ENCODE measurements around the gene PER2. TPM values are rescaled to one million over a fixed set of nuclear protein-coding genes. Genes with fewer than 3 reads are reported as not detected.
A peak's percentile ranks its signal among the peaks of the same experiment; 100 is the strongest.

PER2 gene
- total RNA-seq, 1 experiment from 2014 or later = 3.7 TPM

- no peak for DNase-seq (ENCODE audit: low read depth)
These were observed 19.8 kb upstream of the PER2 start for GRCh38 chr2:238308177-238308576.

- DNase-seq (ENCODE audit: low read depth) = no peak
These were observed 18.2 kb upstream of the PER2 start for GRCh38 chr2:238306672-238306998.

DNA sequence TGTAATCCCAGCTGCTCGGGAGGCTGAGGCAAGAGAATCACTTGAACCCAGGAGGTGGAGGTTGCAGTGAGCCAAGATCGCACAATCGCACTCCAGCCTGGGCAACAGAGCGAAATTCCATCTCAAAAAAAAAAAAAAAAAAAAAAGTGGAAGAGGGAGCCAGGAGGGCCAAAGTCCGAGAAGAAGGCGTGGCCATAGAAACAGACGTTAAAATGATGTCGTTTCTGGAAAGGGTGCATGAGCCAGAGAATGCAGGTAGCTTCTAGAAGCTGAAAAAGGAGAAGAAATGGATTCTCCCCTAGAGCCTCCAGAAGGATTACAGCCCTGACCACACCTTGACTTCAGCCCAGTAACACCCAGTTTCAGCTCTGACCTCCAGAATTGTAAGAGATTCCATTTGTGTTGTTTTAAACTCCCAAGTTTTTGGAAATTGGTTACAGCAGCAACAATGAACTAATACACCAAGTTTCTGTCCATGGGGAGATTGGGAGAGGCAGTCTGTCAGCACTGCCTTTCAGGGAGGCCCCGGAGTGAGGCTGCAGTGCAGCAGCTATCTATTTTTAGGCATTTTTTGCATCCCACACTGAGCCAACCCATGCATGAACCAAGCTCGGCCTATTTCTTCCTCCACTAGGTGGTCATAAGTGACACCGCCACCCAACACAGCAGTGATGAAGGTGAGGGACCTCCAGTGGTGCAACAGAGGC, 17.7 kb upstream of the PER2 start:
- no peak for DNase-seq (ENCODE audit: low read depth)

- DNase-seq (ENCODE audit: low read depth) = no peak
These were observed 16.9 kb upstream of the PER2 start for GRCh38 chr2:238305092-238305862.

- no peak for DNase-seq (ENCODE audit: low read depth)
These were observed 15.7 kb upstream of the PER2 start for GRCh38 chr2:238304116-238304515.

DNA sequence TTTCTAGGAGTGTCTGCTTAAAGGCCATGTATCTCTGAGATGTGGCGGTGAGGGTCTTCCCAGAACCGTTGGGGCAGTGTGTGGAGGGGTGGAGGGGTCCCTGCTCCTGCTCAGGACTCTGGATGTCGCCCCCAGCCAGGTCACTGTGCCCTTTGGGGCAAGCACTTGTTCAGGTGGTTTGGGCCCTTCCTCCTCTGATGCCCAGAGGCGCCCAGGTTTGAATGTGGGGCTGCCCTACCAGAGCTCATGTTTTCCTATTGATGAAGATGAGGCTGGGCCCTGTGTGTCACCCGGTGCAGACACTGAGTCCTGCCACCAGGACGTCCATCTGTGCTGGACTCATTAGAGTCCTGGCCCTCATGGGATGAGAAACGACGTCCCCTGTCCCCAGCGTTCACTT, 14.3 kb upstream of the PER2 start:
- DNase-seq (ENCODE audit: low read depth) = no peak

GRCh38 chr2:238302087-238302486, 13.7 kb upstream of the PER2 start:
- no peak for DNase-seq (ENCODE audit: low read depth)

DNA sequence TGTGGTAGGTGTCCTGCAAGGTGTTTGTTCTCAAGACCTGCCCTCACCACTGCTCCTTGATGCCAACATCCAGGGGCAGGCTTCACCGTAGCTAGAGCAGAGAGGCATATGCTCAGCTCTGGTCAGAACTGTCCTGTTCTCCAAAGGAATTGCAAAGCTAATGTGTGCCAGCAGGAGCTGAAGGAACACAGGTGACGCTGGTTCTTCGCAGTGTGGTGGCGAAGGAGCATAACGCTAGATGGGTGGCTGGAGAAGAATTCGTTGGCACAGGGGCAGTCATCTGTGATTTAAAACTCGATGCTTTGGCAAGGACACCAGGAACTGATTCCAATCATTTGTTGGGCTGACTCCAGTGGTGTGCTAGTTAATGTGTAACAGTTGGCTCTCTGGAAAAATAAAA, 11.4 kb upstream of the PER2 start:
- no peak for DNase-seq (ENCODE audit: low read depth)

DNA sequence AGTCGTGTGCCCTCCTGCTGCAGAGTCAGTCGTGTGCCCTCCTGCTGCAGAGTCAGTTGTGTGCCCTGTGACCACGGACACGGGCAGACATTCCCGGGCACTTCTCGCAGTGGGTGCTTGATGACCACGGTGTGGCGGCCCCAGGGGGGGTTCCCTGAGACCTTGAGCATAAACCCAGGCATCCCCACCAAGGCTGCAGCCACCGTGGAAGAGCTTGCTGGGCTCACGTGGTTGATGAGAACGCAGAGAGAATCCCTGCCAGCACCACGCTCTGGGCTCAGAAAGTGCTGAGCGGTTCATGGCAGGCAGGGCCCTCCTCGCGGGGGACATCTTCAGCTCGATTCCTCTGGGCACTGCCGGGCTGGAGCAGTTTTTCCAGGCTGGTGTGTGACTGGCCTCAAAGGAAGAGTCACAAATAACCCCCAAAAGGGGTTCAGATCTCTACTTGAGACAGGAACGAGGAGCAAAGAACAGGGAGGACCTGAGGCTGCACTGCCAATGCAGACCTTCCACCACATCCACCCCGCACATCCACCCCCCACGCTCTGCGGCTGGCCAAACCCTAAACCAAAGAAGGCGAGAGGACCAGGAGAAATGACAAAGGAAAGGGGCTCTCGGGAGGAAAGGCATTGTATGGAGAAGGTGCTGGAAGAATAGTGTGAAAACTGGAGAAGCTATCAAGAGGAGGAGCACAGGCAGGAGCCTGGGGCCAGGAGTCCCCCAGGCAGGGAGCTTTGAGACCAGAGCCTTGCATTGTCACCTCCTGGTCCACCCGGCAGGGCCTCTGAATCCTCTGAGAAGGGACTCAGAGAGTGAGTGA, 8.4 kb upstream of the PER2 start:
- DNase-seq (ENCODE audit: low read depth) = no peak

DNA sequence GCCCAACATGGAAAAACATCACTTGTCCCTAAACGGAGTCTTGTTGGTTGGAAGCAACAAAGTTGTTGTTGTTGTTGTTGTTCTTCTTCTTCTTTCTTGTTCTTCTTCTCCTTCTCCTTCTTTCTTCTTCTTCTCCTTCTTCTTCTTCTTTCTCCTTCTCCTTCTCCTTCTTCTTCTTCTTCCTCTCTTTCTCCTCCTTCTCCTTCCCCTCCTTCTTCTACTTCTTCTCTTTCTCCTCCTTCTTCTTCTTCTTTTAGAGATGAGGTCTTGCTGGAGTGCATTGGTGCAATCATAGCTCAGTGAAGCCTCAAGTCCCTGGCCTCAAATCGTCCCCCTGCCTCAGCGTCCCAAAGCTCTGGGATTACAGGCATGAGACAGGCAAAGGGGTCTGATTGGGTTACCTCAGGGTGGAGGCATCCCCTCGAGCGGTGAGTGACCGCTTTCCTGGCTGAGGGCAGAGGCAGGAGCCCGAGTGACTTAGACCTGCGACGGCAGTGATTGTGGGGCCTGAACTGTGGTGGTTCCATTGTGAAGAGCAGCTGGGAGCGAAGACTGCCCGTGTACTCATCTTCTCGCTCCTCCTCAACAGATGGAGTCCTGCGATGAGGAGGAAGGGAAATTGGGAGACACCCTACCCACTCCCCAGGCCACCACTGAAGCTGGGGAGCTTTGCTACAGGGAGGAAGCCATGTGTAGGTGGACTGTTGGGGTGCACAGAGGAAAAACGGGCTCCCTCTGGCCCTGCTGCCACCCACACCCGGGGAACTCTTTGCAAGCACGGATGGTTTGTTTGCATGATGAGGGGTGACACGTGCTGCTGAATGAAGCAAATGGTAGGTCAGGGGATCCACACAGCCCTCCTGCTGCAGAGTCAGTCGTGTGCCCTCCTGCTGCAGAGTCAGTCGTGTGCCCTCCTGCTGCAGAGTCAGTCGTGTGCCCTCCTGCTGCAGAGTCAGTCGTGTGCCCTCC, 7.0 kb upstream of the PER2 start:
- DNase-seq (ENCODE audit: low read depth) = no peak

DNA sequence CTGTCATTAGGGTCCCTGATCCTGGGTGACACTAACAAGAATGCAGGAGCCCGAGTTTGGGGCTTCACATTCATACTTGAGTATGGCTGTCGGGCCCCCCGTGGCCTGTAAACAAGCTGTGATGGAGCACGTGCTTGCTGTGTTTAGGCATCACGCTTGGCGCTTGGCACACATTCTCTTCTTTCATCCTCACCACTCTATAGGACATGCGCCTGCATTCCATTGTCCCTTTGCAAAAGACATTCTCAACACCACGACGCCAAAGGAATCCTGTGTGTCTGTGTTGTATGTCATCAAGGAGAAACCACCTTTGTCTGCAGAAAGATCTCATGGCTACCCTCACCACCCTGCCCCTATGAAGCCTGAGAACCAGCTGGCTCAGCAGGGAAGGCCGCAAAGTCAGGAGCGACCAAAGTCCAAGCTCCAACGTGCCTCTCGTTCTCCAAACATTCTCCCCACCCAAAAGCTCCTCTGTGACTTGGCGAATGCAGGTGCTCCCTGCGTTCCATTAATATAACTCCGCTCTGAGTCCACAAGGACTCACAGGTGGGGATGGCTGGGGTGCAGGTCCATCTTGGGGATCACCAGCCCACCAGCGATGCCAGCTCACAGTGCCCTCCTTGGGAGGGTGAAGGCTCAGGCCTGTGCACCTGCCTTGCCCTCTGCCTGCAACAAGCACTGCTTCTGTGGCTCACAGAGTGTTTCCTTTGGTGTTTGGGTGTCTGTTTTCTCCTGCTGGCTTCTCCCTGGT, 6.2 kb upstream of the PER2 start:
- no peak for DNase-seq (ENCODE audit: low read depth)

GRCh38 chr2:238294046-238294392, 5.6 kb upstream of the PER2 start:
- DNase-seq (ENCODE audit: low read depth) = no peak

DNA sequence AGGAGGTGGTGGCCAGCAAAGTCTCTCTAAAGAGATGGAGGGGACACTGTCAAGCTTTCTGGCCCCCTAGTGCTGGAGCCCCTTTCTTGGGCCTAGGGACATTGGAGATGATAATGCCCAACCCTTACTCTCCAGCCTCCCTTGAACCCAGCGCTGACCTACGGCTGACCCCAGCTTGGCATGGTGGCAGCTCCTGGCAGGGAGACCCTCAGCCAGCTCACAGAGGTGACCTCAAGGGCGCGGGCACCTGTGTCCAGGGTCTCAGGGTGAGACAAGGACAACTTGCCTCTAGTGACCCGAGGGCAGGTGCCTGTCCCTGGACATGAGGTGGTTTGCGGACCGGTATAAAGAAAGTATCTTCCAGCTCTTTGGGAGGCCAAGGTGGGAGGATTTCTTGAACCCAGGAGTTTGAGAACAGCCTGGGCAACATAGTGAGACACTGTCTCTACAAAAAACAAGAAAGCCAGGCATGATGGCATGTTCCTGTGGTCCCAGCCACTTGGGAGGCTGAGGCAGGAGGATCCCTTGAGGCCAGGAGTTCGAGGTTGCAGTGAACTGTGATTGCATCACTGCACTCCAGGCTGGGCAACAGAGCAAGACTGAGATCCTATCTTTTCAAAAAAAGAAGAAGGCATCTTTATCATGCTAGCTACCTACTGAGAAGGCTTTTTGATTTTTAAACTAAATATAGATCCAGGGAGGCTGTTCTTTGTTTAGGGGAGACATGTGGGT, 3.3 kb upstream of the PER2 start:
- DNase-seq (ENCODE audit: low read depth) = no peak

GRCh38 chr2:238290715-238291549, 2.5 kb upstream of the PER2 start:
- DNase-seq (ENCODE audit: low read depth) = no peak

- peak; percentile 22 for DNase-seq (ENCODE audit: low read depth)
These were observed 1.7 kb upstream of the PER2 start for GRCh38 chr2:238290091-238290509.

DNA sequence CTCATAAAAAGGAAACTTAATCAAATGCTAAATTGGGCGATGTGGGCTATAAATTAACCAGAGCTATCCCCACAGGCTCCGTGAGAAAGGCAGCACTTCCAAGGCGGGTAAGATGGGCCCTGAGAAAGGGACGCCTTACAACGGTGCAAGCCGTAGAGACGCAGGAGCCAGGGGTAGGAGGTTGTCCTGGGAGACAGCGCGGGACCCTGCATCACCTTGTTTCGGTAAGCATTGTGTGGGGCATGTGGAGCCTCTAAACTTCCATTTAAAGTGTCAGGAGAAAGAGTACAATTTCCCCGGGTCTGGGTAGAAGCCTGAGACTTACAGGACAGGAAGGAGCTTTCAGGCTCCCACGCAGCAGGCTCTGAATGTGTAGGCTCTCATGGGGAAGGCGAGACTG, 1.2 kb upstream of the PER2 start:
- DNase-seq (ENCODE audit: low read depth) = no peak

- peak; percentile 95 for DNase-seq (ENCODE audit: low read depth)
These were observed 502 bp upstream of the PER2 start for GRCh38 chr2:238288650-238289573.
